Epithelial cell of umbilical artery (primary cell): ENCODE measurements around the gene CLCN7. TPM values are rescaled to one million over a fixed set of nuclear protein-coding genes. Genes with fewer than 3 reads are reported as not detected.

ENCODE experiments used
- total RNA-seq: library from RNA; depleted of rRNA; stranded (reverse); fragments of >200 nt; gene quantifications from 2 replicates; pipeline ENCODE4 v1.2.3, GENCODE V29; 2014

Gene CLCN7
- 40.9 and 60.6 TPM in 2 replicates for total RNA-seq

GRCh38 chr16:1474796-1475551, at the start of gene CLCN7:
Gene CLCN7 (minus strand): TSS chr16:1475028. CDS start chr16:1474974, 54 bp downstream.

GRCh38 chr16:1492923-1493745, 18.3 kb upstream of the CLCN7 start, which contains the start of gene TELO2:
Gene TELO2 (plus strand): TSS chr16:1493360. CDS start chr16:1494282, 922 bp downstream.

DNA sequence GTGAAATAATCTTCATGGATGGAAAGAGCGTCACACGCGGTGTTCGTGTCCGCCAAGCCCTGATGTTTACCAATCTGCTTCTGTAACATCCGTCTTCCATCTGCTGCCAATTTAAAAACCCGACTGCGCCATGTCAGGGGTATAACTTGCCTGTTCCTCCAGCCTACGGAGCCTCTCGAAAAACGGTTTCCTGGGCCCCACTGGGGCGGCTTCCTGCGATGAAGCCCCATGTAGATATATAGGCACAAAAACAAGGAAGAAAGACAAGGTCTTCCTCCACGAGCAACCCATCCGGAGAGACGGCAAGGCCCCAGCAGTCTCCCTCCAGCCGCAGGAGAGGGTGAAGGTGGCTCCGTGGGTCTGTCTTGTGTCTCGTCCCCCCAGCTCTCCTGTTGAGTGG, 13.8 kb upstream of the CLCN7 start, which contains the start of gene PTX4:
Gene PTX4 (minus strand): TSS at position 326 of the 400 bp plus-strand sequence. CDS start 35 bp downstream, at position 291.

GRCh38 chr16:1443980-1444729, 30.7 kb downstream of the CLCN7 start, which contains the start of gene CCDC154:
Gene CCDC154 (minus strand): TSS chr16:1444556. CDS start chr16:1444322, 234 bp downstream.

DNA sequence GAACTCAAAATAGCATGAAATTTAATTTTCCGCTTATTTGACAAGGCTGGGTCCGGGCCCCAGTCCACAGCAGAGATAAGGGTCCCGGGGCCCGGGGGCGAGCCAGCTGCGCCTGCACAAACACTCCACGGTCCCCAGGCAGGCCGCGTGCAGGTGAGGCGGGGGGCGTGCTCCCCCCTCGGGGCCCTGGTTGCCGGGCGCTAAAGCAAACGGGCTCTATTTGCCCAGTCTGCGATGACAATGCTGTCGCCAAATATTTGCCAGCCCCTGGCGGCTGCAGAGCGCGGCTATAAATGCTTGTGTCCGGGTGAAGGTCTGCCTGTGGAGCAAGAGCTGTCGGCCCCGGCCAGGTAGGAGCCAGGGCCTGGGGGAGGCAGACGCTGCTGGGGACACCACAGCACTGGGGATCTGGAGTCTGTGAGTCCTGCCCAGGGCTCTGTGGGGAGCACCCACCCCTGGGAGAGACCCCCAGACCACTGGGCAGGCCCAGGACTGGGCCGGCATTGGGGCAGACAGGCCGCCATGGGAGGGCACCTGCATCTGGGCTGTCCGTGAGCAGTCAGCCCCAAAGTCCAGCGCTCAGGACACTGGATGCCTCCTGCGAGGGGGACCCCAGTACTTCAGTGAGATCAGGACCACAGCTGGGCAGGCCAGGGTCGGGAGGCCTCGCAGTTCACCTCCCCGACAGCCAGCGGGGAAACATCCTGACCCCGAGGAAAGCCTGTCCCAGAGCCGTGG, 43.9 kb downstream of the CLCN7 start, which contains the start of gene PERCC1:
Gene PERCC1 (plus strand): TSS at position 320 of the 738 bp plus-strand sequence. CDS start 1,516 bp downstream, outside the sequence.

DNA sequence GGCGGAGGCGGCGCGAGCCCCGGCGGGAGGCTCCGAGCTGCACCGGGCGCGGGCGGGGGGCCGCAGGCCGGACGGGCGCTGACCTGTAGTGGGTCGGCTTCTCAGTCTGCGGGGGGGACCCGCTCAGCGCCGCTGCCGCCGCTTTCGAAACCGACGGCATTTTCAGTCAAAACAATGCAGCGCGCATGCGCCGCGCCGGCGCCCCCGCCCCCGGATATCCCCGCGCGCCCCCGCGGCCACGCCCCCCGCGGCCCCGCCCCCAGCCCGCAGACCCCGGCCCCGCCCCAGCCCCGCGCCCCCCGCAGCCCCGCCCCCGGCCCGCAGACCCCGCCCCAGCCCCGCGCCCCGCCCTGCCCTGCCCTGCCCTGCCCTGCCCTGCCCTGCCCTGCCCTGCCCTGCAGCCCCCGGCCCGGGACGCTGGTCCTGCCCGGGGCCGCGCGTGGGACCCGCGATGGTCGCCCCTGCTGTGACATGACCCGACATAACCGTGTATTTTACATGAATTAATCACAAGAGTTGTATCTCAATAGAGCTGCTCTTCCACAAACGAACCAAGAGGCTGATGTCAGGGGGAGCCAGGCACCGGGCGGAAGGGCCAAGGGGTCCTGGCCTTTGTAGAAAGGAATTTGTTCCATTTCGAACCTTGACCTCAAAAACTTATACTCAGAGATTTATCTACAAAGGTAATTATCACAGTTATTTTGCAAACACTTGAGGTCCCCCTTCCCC, 60.1 kb downstream of the CLCN7 start, which contains the start of gene UNKL:
Gene UNKL (minus strand): TSS at position 173 of the 729 bp plus-strand sequence. CDS start 13 bp downstream, at position 160.

Other genes starting within 250 kb of the CLCN7 start
- not detected in 2 replicates for gene TPSG1, start 249.8 kb downstream of the CLCN7 start, total RNA-seq
- not detected in 2 replicates for gene TPSB2, start 244.8 kb downstream of the CLCN7 start, total RNA-seq
- gene TPSAB1, start 234.3 kb downstream of the CLCN7 start, total RNA-seq = not detected in 2 replicates
- not detected in 2 replicates for gene TPSD1, start 219.0 kb downstream of the CLCN7 start, total RNA-seq
- gene UBE2I, start 165.4 kb downstream of the CLCN7 start, total RNA-seq = 51.2 and 57.8 TPM in 2 replicates
- gene BAIAP3, start 141.4 kb downstream of the CLCN7 start, total RNA-seq = 0.32 and 0.91 TPM in 2 replicates
- gene TSR3, start 123.2 kb downstream of the CLCN7 start, total RNA-seq = 91.3 and 120 TPM in 2 replicates
- gene GNPTG, start 123.1 kb downstream of the CLCN7 start, total RNA-seq = 21.3 and 26.3 TPM in 2 replicates
- 4.9 and 5.2 TPM in 2 replicates for gene UNKL, start 60.3 kb downstream of the CLCN7 start, total RNA-seq
- gene UQCC4, start 54.3 kb downstream of the CLCN7 start, total RNA-seq = 23.4 and 24.7 TPM in 2 replicates
- gene PERCC1, start 44.0 kb downstream of the CLCN7 start, total RNA-seq = not detected in 2 replicates
- gene CCDC154, start 30.5 kb downstream of the CLCN7 start, total RNA-seq = under 0.01 and 0.15 TPM in 2 replicates
- gene PTX4, start 13.9 kb upstream of the CLCN7 start, total RNA-seq = not detected in 2 replicates
- 14.0 and 15.9 TPM in 2 replicates for gene TELO2, start 18.3 kb upstream of the CLCN7 start, total RNA-seq
- 15.0 and 36.7 TPM in 2 replicates for gene TMEM204, start 58.6 kb upstream of the CLCN7 start, total RNA-seq
- gene IFT140, start 137.0 kb upstream of the CLCN7 start, total RNA-seq = 21.4 and 26.3 TPM in 2 replicates
- 5.5 and 6.4 TPM in 2 replicates for gene CRAMP1, start 137.3 kb upstream of the CLCN7 start, total RNA-seq
- 52.0 and 75.0 TPM in 2 replicates for gene JPT2, start 203.3 kb upstream of the CLCN7 start, total RNA-seq
- gene MAPK8IP3, start 231.2 kb upstream of the CLCN7 start, total RNA-seq = 23.4 and 26.4 TPM in 2 replicates